ENCODE data around the gene TUBGCP5.
"Not testable (repeated sequence)": the region's sequence is repeated elsewhere in the genome, so short reads cannot be mapped to it uniquely, and the experiment has no call there.

The TUBGCP5 gene

DNA sequence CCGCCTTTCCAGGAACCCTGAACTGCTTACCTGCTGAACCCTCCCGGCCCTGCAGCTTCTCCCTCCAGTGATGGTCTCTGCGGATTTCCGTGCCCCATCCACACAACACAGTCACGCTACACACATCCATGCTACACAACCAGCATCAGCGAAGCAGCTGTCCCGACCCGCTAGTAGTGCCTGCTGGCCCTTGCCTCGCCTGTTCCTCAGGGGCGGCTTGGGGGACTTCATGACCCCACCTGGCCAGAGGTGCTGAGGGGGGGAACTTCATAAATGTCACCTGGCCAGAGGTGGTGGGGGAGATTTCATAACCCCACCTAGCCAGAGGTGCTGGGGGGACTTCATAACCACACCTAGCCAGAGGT is 530 bp upstream of the TUBGCP5 start:
- DNase-seq = no peak

DNA sequence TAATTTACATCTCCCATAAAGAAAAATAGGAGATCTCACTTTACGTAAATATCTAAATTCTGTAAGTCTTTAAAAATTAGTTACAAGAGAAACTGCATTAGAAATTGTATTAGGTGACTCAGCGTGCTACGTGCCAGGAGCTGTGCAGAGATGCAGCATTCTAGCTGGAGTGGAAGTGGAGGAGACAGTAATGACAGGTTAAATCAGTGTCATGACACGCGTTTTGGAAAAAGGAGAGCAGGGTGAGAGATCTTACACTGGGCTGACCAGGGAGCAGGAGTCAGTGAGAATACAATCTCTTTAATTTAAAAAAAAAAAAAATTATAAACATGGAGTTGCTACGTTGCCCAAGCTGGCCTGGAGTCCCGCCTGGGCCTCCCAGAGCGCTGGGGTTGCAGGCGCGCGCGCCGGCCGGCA is 635 bp downstream of the TUBGCP5 start:
- DNase-seq = peak; percentile 19

DNA sequence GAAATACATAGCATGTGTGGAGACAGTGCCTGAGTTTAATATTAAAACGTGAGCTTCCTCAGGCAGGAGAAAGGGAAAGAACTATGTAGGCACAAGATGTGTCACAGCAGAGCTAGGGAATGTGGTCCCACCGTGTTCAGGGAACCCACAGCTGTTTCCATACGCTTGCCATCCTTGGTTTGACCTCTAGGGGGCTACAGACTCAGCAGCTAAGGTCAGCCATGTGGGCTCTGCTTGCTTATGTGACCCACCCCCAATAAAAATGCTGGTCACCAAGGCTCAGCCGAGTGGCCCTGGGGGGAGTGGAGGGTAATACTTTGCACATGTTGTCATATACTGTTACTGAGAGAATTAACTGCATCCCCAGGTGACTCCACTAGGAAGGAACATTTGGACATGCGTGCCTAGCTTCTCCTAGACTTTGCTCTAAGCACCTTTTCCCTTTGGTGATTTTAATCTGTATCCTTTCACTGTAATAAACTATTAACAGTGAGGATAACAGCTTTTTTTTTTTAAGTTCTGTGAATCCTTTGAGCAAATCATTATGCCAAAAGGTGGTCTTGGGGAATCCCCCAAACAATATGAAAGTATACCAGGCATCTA is 3.3 kb downstream of the TUBGCP5 start:
- no peak for DNase-seq

DNA sequence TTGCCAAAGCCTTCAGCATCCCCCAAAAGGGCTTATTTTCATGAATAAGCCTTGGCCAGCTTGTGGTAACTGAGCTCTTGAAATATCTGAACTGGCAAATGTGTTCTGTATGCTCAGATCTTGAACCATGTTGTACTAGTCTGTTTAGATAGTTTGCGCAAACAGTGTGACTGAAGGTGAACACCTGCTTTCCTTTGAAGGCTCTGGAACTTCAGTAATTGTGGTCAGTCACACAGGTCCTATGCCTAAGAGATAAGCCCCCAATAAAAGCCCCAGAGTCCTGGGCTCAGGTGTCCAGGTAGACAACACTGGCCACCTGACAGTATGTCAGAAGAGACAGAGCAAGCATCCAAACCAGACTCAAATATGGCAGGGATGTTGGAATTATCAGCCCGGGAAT is 5.4 kb downstream of the TUBGCP5 start:
- DNase-seq = no peak

DNA sequence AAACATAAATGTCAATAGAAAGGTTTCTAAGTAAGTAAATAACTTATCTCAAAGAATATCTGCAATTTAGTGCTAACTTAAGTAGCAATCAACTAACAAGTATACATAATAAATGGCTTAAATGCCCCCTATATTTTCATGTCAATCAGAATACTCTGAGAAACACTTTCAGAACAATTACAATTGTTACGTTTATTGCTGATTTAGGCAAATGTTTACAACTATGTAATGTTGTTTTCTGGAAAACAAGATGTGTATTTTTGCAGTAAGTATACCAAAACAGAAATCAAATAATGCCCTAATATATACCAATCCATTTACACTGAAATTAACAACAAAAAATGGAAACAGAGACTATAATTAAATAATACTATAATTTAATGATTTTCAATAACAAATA is 13.2 kb downstream of the TUBGCP5 start:
- no peak for DNase-seq

DNA sequence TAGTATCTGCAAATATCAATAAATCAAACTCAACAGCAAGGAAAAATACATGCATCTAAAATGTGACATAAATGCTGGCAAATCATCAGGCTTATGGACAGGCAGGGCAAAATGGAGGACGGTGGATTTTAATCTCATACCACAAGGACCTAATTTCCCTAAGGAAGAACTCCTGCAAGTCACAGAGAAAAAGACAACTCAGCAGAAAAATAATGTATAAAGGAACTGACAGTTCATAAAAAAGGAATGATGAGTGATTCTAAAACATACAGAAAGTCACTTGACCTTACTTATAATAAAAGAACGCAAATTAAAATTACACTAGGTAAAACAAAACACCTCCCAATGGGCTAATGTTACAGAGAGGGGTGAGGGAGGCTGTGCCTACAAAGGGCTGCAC is 17.2 kb downstream of the TUBGCP5 start:
- no peak for DNase-seq

DNA sequence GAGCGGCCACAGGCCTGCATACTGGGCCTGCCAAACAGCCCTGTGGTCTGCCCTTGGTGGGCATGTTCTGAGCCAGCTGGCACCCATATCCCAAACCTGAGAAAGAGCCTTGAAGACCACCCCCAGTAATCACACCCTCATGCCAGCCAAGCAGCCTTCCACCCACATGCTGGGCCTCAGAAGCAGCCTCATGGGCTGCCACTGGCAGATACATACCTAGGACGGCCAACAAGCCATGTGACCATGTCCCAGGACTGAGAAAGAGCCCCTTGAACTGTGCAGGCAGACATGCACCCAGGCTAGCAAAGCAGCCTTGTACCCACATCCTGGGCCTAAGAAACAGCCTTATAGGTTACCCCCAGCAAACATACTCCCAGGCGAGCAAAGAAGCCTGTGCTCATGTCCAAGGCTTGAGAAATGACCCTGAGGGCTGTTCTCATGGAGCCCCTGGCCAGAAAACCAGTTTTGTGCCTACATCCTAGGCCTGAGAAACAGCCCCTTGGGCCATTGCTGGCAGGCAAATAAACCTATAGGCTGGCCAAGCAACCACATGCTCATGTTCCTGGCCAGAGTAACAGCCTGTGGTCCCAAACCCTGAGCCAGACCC is 24.9 kb downstream of the TUBGCP5 start:
- DNase-seq = no peak

DNA sequence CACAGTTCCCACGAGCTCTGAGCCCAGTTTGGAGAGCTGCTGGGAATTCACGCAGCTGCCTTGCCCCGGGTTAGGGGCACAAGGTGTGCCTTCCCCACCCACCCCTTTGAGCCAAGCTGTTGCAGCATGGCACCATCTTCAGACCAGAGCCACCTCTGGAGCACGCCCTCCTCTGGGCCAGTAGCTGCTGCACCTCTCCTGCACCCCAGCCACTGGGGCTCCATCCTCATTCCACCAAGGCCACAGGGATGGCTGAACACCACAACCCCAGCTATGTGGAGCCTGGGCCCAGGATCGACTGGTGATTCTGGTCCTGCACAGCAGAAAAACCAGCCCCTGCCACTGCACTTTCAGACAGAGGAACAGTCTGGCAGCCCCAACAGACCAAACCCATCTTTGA is 25.7 kb downstream of the TUBGCP5 start:
- DNase-seq = no peak

DNA sequence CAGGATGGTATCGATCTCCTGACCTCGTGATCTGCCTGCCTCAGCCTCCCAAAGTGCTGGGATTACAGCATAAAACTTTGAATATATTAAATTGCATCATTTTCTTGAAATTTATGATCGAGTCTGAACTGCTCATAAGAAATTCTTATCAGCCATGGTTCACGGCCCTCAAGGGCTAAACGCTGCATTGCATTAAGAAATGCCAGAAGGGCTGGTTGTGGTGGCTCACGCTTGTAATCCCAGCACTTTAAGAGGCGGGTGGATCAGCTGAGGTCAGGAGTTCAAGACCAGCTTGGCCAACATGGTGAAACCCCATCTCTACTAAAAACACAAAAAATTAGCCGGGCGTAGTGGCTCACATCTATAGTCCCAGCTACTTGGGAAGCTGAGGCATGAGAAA is 26.8 kb downstream of the TUBGCP5 start:
- not testable (repeated sequence) for DNase-seq

DNA sequence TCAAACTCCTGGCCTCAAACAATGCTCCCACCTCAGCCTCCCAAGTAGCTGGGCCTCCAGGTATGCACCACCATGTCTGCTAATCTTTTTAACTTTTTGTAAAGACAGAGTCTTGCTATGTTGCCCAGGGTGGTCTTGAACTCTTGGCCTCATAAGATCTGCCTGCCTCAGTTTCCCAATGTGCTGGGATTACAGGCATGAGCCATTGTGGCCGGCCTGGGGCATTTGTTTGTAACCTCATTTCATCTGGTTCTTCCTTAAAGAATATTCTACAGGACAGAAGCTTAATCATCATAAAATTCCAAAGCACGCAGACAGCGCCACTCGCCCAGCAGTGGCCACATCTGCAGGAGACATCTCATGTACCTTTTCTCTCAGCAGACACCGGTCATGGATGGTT is 35.6 kb downstream of the TUBGCP5 start:
- no peak for DNase-seq

DNA sequence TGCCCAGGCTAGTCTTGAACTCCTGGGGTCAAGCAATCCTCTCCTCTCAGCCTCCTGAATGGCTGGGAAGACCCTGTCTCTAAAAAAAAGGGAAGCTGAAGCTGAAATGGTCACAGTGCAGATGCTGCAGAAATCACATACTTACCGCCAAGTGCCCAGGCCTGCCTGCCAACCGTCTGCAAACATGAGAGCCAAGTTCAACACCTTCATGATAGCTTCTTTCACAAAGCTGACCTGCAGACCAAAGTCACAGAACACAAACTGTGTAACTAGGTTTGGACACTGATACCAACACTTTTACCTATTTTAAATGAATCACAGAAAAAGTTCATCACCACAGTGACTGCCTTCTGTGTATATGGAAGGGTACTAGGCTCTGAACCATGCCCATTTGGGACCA is 36.4 kb downstream of the TUBGCP5 start:
- no peak for DNase-seq

DNA sequence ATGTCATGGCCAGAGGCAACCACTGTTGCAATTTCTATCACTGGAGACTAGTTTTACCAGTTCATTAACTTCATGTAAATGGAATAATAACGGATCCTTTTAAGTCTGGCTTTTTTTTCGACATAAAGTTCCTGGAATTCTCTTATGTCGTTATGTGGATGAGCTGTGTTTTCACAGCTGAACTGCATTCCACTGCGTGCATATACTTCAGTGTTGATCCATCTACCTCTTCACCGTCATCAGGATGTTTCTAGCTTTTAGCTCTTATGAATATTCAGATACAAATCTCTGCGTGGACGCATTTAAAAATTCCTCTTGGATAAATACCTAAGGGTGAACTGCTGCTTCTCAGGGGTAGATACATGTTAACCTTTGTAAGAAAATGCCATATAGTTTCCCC is 43.6 kb downstream of the TUBGCP5 start:
- no peak for DNase-seq

DNA sequence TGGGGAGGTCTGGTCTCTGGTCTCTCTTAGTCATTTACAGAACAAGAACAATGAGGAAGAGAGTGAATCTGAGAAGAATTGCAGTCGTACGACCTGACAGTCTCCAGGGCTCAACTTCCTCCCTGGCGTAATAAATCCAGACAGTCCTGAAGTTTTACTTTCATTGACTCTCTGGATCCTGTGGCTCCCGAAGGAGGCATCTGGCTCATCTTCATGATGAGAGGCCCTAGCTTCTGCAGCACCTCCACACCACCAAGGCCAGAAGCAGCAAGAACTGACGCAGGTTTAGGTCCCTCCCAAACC is 47.4 kb downstream of the TUBGCP5 start:
- DNase-seq = no peak

DNA sequence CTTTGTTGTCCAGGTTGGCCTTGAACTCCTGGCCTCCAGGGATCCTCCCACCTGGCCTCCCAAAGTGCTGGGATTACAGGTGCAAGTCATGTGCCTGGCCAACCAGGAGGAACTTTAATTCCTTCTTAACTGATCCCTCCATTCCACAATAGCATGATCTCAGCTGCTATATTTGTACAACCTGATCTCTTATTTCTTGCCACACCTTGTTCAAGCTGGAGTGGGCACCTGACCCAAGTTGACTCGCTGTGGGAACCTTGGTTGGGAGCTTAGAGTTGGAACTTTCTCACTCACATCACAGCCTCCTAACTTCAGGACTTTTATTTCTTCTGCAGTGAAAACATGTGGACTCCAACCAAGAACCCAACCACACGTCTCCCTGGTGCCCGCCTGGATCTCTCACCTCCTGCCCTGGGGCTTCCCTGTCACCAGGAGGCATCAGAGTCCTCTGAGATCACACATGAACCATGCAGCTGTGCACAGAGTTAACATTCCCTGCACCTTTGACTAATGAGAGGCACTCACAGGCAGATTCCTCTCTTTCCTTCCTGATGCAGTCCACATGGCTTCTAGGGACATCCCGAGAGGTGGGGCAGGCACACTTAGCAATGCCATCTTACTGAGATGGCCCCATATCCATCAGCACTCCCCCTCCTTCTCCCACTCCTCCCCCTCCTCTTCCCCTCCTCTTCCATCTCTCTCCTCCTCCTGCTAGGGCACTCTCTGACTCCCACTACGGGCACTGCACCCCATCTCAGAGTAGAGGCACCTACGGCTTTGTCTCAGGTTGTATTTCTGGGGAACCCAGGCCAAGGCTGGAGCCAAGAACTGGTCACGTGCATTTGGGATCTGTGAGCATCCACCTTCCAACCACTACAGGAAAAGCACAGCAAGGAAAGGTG is 49.5 kb downstream of the TUBGCP5 start:
- DNase-seq = no peak

DNA sequence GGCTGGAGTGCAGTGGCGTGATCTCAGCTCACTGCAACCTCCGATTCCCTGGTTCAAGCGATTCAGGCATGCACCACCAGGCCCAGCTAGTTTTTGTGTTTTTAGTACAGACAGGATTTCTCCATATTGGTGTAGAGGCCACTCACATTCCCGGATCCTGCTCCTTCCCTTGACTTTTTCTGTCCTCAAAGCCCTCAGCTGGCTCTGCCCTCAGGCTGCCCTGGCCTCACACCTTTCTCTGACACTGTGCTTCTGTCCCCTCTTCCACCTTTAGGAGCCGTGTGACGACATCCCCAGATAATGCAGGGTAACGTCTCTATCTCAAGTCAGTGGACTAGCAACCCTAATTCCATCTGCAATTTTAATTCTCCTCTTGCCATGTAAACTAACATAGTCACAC is 50.6 kb downstream of the TUBGCP5 start:
- DNase-seq = no peak

DNA sequence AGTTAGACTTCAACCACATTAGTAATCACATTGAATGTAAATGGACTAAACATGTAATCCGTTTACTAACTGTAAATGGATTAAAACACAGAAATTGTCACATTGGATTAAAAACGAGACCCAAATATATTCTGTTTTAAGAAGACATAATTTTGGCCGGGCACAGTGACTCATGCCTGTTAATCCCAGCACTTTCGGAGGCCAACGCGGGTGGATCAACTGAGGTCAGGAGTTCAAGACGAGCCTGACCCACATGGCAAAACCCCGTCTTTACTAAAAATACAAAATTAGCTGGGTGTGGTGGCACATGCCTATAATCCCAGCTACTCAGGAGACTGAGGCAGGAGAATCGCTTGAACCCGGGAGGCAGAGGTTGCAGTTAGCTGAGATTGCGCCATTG is 57.4 kb downstream of the TUBGCP5 start:
- not testable (repeated sequence) for DNase-seq

DNA sequence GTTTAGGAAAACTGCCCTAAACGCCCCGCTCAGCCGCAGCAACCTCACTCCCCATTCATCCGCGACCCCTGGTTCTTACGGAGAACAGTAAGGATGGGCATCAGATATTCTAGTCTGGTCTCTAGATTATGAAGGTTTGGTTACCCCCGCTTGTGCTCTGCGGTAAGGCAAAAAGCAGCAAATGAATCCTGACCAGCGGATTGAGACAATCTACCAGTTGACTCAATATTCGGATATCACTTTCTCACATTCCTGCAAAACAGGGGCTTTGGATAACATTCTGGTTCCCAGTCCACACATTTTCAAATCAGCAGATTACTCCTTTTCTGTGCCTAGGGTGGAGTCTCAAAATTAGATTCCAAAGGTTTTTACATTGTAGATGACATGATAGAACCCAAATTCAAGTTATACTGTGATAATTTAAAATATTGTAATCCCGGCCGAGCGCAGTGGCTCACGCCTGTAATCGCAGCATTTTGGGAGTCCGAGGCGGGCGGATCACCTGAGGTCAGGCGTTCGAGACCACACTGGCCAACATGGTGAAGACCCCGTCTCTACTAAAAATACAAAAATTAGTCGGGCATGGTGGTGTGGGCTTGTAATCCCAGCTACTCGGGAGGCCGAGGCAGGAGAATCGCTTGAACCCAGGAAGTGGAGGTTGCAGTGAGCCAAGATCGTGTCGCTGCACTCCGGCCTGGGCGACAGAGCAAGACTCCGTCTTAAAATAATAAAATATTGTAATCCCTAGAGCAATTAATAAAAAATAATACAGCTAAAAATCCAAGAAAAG is 58.1 kb downstream of the TUBGCP5 start:
- no peak for DNase-seq

DNA sequence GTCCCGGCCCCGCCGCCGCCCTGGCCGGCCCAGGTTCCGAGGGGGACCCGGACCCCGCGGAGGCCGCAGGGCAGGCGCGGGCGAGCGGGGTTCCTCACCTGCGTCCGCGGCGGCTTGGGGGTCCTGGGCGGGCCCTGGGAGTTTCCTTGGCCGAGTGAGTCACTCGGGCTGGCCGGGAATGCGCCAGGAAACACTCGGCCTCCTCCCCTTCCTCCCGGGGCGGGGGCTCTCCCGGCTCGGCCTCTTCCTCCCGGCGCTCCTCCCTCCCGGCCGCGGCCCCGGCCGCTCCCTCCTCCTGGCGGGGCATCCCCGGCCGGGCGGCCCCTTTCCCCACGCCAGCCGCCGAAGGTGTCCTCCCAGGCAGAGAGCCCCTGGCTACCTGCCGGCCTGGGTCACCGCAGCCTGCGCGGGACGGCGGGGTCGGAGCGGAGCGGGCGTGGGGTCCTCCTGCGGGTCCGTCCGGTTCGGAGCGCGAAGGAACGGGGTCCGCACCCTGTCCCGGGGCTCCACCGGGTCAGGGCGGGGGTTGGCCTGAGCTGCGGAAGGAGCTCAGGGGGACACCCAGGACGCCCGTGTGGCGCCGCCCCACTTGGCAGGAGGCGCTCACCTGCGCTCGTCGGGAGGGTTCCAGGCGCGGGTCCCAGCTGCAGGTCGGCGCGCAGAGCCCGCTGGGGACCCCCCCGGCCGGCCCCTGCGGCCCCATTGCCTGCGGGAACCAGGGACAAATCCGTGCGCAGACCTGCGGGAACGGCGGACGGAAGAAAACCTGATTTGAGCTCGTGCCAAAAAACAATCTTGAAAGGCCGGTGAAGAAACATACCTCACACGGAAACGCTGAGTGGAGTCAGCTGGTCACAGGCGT is 58.9 kb downstream of the TUBGCP5 start, which contains the start of gene CYFIP1:
Gene CYFIP1 (minus strand): TSS at position 180 of the 862 bp plus-strand sequence. CDS start 33,083 bp downstream, outside the sequence.
- peak; percentile 25 for DNase-seq

DNA sequence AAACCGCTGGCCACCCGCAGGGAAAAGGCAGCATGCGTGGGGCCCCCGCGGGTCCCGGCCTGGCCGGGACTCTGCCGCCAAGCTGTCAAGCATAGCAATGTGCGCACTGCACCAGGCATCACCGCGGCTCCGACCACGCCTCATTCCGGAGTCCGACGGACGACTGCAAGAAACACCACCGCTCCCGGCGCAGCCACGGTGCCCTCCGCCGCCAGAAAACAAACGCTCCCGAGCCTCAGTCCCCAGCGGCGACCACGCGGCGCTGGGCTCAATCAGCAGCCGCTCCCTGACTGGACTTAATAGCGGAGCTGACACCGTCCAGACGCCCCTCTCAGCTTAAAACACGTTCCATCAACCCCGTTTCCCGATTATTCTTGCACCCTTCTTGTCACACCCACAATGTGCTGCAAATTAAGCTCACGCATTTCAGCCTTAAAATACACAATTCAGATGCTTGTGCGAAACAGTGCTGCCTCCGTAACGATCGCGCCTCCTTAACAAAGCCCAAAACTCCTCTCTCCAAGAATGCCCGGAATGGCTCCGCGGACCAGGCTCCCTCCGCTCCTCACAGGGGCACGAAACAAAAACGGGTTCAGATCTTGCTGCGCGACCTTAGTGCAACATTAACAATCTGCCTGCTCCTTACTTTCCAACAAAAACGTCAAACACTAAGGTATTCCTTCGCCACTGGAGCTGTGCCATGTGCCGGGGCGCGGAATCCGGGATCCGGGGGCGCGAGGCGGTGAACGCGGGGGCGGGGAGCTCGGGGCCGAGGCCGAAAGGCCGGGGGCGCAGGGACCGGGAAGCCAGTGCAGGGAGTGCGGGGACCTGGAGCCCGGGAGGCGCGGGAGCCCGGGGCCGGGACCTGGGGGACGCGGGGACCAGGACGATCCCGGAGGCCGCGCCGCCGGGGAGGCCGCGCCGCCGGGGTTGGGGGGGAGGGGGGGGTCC is 59.9 kb downstream of the TUBGCP5 start:
- no peak for DNase-seq

DNA sequence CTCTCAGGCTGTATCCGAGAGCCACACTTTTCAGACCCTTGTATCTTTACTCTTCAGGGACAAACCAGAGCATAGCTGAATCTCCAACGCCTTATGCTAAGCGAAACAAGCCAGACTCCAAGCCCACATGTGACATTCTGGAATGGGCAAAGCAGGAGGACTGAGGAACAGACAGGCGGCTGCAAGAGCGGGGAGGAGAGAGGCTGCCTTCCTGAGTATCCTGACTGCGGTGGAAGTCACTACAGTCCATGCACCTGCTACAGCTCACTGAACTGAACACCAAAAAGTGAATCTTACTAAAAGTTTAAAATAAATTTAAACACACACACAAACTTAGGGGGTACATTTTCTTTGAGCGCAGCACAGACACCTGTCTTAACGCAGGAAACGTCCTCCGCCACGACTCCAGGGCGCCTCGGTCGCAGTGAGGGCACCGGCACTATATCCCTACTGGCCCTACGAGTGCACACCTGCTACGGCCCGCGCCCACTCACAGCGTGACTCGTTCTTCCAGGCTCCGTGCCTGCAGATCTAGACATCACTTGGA is 60.6 kb downstream of the TUBGCP5 start:
- no peak for DNase-seq

DNA sequence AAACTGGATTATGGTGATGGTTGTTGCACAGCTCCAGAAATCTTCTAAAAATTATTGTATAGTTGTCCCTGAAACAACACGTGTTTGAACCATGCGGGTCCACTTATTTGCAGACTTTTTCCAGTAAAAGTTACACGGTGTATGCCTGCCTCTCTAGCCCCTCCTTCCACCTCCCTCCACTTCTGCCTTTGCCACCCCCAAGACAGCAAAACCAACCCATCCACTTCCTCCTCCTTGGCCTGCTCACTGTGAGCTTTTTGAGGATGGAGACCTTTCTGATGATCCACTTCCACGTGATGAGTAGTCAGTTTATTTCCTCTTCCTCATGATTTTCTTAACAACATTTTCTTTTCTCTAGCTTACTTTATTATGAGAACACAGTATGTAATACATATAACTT is 64.6 kb downstream of the TUBGCP5 start:
- no peak for DNase-seq
